ENCODE results near the gene TRMT13.
A peak's percentile ranks its signal among the peaks of the same experiment; 100 is the strongest.

Gene TRMT13
- total RNA-seq = 2.6 to 18.8 (median 8.5) reads per million in 17 experiments

GRCh38 chr1:100132566-100133477 is at the start of gene TRMT13, which contains the start of gene SASS6:
Gene TRMT13 (plus strand): TSS chr1:100133163. CDS start chr1:100133169, 6 bp downstream.
Gene SASS6 (minus strand): TSS chr1:100132930. CDS start chr1:100132814, 116 bp downstream.
- DNase-seq = peak; percentile 96 to 99 (median 98)

GRCh38 chr1:100087396-100087795 is 45.6 kb upstream of the TRMT13 start:
- DNase-seq = no peak

- no peak for DNase-seq
These were observed 43.9 kb upstream of the TRMT13 start for GRCh38 chr1:100089082-100089481.

GRCh38 chr1:100090471-100090870 is 42.5 kb upstream of the TRMT13 start:
- DNase-seq = no peak

GRCh38 chr1:100100202-100100601 is 32.8 kb upstream of the TRMT13 start:
- no peak for DNase-seq

- no peak for DNase-seq
These were observed 31.4 kb upstream of the TRMT13 start for GRCh38 chr1:100101564-100101963.

- no peak for DNase-seq
These were observed 25.3 kb upstream of the TRMT13 start for GRCh38 chr1:100107696-100108095.

GRCh38 chr1:100109554-100110066 is 23.4 kb upstream of the TRMT13 start:
- DNase-seq = no peak

GRCh38 chr1:100115524-100115923 is 17.4 kb upstream of the TRMT13 start:
- no peak for DNase-seq

GRCh38 chr1:100122177-100122576 is 10.8 kb upstream of the TRMT13 start:
- no peak for DNase-seq

GRCh38 chr1:100127226-100127625 is 5.7 kb upstream of the TRMT13 start:
- DNase-seq = no peak

- no peak for DNase-seq
These were observed 2.3 kb upstream of the TRMT13 start for GRCh38 chr1:100130552-100131077.

GRCh38 chr1:100131623-100132022 is 1.3 kb upstream of the TRMT13 start:
- DNase-seq = no peak

- DNase-seq = no peak
These were observed 1.9 kb downstream of the TRMT13 start for GRCh38 chr1:100134872-100135271.

GRCh38 chr1:100137602-100138001 is 4.6 kb downstream of the TRMT13 start:
- DNase-seq = no peak

GRCh38 chr1:100141192-100141591 is 8.2 kb downstream of the TRMT13 start:
- DNase-seq = no peak

GRCh38 chr1:100142343-100142742 is 9.4 kb downstream of the TRMT13 start:
- DNase-seq = no peak

GRCh38 chr1:100145116-100145515 is 12.2 kb downstream of the TRMT13 start:
- DNase-seq = no peak

GRCh38 chr1:100146958-100147357 is 14.0 kb downstream of the TRMT13 start:
- DNase-seq = no peak

GRCh38 chr1:100147875-100148274 is 14.9 kb downstream of the TRMT13 start:
- DNase-seq = no peak

- DNase-seq = no peak
These were observed 18.7 kb downstream of the TRMT13 start for GRCh38 chr1:100151679-100152078.

GRCh38 chr1:100152271-100152670 is 19.3 kb downstream of the TRMT13 start:
- peak; percentile 14 to 52 (median 36) for DNase-seq

GRCh38 chr1:100162881-100163280 is 29.9 kb downstream of the TRMT13 start:
- DNase-seq = no peak

GRCh38 chr1:100164216-100164615 is 31.3 kb downstream of the TRMT13 start:
- DNase-seq = no peak
